Activated CD4-positive, alpha-beta T cell treated with anti-CD3 and anti-CD28 coated beads, Interleukin-2, Interleukin-4, amounts not matched to agents 100 ng/mL and 50 ng/mL, durations not matched to agents 16 hours and 8 hours (primary cell): Measurements from ENCODE around the gene POC1A.

ENCODE experiments used
- DNase-seq: peaks from one replicate; pipeline ENCODE4 v3.0.0-alpha.2; 2020; ENCODE audit warnings: low spot score

Gene POC1A

DNA sequence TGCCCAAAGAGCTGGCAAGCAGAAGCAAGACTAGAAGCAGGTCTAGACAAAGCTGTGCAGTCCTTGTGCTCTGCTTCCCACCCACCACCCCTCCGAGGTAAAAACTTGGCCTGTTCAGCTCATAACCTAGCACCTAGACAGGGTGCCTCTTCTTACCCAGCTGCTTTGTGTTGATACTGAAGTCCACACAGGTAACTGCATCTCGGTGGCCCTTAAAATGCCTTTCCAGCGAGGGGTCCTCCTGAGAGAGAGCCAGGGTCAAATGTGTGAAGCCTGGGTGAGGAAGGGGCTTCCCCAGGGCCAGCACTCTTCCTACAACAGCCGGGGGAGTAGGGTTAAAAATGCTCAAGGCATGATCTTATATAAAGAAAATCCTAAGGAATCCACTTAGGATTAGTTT, 3.4 kb downstream of the POC1A start:
- no peak for DNase-seq

DNA sequence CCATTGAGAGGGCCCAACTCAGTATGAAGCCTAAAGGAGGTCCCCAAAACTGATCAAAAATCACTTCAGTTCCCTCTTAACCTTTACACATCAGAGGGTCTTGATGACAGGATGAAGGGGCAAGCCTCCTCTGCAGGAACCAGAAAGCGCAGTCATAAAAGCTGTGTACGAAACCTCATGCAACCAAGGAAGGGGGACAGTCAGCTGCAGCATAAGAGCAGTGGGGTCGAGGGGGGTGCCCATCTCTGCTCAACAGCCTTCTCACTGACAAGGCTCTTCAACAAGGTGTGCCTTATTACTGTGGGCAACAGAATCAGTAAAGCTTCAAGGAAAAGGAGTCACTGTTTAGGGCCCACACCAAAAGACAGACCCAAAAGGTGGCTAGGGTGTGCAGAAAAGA, 3.9 kb downstream of the POC1A start:
- DNase-seq = no peak

DNA sequence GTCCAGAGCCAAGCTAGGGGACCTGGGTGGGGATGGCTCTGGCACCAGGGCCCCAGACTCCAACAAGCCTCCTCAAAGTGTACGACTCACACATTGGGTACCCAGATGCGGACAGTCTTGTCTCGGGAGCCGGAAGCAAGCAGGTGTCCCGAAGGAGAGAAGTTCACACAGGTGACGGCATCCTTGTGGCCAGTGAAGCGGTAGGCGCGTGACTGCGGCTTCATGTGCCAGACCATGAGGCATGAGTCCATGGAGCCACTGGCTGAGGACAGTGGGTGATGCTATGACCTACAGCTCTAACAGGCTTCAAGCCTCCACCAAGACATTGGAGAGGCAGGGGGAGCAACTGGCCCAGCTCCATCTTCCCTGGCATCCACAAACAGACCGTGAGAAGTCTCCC, 4.5 kb downstream of the POC1A start:
- no peak for DNase-seq

DNA sequence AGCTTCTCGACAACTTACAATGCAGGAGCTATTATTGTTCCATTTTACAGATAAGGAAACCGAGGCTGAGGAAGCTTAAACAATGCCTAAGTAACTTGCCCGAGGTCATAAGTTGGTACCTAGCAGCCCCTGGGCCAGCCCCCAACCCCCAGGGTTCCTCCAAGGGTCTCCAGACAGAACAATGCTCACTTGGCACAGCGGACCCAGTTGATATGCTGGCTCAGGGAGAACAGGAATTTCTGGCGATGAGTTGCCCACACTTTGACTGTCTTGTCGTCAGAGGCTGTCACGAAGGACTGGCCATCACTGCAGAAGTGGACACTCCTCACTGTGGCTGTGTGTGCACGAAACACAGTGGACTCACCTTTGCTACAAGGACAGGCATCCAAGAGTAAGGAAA, 5.2 kb downstream of the POC1A start:
- no peak for DNase-seq

DNA sequence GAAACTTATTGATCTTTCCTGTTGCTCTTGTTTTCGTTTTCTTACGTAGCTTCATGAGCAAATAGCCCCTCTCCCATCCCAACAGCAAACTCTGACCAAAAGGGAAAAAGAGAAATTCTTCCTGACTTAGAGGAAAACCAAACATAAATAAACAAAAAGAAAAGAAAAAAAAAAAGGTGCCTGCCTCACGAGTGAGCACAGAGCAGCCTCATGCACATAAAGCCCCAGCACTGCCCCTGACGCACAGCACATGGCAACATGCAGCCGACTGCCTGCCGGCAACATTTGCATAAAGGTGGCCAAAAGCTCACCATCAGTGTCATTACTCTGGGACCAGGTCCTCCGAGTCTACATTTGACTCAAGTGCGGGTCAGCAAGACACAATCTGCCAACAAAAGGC, 6.4 kb downstream of the POC1A start:
- DNase-seq = no peak

DNA sequence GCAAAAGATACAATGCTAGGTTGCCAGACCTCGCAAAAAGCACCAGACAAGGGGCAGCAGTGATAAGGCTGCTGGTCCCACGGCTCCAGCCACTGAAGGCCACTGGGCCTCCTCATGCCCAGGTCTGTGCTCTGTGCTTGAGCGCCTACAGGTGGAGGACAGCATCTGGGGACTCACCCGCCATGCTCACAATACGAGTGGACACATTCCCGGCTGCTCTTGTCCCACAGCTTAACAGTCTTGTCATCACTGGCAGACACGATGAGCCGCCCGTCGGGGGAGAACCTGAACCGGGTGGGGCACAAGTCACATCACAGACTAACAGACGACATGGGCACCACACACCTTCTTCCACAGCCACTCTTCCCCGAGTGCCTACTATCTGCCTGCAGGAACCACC, 7.4 kb downstream of the POC1A start:
- DNase-seq = no peak

DNA sequence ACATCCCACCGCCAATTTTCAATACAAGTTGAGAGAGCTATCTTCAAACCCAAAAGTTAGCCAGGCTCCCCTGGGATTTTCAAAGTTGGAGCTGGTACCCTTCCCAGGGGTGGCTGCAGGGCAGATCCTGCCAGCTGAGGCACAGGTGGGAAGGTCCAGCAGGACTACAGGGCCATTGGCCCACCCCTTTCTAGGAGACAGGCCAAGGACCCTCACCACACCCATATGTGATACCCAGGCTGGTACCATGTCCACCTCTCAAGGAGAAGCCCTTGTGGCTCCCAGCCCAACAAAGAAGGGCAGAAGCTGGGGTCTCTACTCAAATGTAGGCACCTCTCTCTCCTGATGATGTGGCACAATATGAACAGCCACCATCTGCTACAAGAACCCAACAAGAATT, 8.0 kb downstream of the POC1A start:
- DNase-seq = no peak

DNA sequence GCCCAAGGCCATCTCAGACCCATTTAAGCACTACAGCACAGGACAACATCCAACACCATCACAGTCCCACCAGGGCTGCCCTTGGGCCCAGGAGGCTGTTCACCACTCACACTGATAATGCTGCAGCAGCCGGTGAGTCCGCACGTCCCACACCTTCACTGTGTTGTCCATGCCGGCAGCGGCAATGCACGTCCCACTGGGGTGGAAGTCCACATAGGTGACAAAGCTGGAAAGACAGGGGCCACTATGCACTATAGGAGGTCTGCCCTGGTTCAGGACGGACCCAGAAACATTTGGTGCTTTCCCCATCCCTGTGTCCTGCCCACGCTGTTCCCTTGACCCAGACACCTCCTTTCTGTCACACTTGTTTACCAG, 8.5 kb downstream of the POC1A start:
- no peak for DNase-seq

DNA sequence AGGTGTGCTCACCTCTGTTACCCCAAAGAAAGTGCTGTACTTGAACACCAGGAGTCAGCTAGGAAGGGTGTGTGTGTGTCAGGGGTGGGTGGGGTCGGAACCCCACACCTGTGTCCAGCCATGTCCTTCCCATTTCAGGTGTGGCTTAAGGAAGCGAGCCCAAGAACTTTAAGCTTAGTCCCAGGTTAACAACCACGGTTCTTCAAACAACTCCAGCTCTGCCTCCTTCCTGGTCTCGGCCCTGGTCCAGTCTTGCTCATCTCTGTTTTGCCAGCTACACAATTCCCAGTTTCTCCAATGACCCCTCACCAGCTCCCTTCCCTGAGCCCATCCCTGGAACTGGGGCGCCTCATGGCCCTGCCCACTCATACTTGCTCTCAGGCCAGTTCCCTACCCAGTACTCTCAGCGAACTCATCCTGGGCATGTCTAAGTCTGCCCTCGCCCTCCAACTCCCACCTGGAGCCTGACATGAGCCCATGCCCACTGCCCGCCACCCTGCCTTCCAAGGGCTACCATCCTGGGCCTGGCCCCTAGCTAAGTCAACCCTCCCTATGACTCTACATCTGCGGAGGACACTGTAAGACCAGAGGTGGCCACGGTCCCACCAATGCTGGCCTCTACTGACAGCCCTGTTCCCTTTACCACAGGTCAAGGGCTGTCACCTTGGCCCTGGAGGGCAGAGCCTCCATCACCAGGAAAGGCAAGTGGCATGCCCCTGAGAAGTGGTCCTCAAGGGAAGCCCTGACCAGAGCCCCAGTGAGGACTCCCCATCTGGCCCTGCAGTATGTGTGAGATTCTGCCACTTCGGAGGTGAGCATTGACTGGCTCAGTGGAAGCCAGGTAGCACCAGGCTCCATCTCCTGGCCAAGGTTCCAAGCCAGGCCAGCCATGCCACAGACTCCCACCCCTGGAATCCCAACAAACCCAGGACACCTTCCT, 9.2 kb downstream of the POC1A start:
- DNase-seq = no peak

DNA sequence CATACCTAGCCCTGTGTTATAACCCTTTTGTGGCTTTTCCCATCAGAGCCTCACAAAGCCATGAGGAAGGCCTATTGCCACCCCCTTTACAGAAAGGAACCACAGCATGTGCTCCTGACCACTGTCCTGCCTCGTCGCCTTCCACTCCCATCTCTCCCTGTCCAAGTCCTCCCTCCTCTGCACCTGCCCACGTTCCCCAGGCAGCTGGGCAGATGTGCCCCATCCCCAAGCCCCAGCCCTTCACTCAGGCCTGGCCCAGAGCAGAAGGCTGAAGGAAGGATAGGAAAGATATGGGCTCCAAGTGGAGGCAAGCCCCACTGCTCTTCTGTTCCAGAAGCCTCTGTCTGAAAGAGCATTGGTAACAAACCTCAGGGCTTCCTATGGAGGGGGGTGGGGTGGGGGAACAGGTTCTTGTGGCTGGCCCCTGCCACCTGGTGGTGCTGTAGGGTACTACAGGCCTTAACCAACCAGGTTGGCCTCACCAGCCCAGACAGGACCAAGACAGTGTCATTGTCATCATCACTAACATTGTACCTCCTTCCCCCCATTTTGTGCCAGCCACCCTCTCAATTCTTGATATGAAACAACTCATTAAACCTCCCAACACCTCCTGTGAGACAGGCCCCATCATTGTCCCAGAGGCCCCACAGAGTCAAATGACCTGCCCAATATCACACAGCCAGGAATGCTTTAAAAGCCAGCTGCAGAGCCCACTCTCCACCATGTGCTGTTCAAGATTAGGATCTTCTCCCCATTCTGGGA, 10.0 kb downstream of the POC1A start:
- peak; percentile 82 for DNase-seq

DNA sequence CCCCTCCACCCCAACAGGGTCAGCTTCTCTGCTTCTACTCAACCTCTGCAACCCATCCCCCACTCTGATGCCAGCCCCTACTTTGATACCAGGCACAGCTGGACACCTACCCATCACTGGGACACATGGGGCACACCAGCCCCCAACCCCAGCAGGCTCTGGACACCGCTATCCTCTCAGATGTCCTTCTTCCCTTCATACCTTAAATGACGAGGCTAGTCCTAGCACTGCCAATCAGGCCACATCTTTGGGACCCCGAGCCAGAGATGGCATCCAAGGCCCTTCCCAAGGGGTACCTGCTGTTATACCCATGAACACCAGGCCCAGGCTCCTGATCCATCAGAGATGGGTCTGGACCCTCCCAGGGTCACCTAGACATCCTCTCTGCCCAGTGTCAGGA, 10.6 kb downstream of the POC1A start:
- DNase-seq = no peak

DNA sequence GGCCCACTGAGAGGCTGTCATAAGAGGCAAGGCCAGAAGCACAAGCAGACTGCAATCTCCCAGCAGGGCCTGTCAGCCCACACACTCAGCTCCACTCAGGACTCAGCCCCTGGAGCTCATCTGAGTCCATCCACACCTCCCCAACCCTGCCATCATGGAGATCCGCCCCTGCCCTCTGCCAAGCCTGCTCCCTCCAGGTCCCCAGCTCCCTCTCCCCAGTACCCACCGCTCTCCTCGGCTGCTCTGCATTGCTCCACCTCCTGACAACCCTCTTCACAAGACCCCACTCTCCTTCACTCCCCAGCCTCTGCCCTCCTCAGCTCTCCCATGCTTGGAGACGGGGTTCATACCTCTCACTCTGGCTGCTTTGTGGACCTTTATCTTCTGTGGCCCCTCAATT, 11.1 kb downstream of the POC1A start:
- no peak for DNase-seq

DNA sequence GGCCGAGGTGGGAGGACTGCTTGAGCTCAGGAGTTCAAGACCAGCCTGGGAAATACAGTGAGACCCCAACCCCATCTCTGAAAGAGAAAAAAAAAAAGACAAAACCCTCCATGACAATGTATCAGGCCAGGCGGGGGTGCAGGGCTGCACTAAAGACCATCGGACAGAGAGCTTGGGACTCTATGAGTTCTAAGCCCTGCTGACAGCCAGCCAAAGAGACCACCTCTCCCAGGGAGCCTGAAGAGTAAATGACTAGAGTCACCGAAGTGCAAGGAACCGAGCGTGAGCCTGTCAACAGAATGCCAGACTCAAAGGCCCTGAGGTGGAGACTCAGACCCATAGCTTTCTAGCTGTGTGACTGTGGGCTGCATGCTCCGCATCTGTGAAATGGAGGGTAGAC, 12.5 kb downstream of the POC1A start:
- no peak for DNase-seq

DNA sequence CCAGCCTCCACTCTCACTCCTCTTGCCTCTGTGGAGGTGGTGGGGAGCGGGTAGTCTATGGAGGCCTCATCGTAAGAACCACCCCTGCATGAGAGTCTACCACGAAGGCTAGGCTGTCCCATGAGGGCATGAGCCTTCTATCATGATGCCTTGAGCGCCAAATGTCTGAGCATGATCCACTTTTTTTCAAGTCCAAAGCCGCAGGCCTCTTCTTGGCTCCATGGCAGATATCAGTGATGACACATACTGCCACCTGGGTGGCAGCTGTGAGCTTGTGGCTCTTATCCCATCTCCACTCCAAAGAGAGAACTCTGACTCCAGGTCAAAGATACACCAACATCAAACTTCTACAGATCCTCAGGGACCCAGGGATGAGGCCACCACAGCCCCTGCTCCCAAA, 13.5 kb downstream of the POC1A start:
- no peak for DNase-seq

DNA sequence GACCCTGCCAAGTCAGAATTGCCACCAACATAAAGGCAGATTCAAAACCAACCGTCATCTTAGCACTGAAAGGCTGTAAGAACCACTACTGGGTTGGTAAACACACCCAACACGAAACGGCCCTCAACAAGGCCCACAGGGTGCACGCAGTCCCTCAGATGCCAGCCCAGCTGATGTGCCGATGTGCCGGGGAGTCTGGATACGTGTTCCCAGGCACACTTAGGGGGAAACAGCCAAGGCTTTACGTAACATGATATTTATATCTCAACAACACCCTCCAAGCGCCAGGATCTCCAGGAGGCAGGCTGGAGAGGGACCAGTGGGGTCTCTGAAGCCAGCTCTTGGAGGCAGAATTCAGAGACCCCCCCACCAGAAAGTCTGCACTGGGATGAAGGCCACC, 14.2 kb downstream of the POC1A start:
- no peak for DNase-seq

DNA sequence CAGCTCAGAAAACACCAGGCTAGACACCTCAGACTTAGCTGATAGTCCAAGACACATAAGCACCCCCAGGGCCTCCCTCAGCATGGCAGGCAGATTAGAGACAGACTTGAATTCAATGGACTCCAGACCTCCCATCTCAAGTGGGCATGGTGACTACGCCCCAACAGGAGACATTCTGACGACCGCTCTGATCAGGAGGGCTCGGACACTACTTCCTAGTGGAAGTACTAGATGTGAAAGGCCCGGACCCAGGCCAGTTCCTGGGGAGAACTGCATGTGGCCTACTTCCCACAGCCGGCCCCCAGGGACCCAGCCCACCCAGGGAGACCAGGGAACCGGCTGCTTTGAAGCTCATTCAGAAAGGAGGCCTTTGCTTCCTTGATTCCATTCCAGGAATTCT, 16.9 kb downstream of the POC1A start:
- no peak for DNase-seq

DNA sequence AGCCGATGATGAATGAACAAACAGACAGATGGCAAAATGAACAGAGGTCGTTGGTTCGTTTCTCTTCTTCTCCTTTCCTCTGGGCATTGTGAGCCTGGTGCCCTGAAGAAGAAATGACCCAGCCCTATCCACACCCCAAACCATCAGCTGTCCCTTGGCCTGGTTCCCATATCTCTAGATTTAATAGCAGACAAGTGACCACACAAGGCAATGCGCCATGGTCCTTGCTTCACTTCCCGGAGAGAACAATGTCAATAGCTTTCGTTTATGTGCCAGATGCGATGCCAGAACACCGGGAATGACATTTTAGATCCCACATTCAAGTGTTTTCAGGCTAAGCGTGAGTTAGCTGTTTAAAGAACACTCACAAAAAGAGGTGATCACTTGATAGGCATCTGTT, 17.7 kb downstream of the POC1A start:
- no peak for DNase-seq

DNA sequence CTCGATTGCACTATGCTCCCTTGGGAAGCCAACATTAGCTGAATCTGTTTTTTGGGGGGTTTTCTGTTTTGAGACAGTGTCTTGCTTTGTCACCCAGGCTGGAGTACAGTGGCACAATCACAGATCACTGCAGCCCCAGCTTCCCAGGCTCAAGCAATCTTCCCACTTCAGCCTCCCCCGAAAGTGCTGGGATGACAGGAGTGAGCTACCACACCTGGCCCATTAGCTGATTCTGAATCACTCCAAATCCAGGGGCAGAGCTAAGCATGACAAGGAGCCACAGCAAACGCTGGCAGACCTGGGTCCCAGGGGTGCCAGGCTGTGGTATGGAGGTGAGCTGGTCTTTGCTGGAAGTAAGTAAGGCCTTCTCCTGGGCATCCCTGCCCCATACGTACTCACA, 18.9 kb downstream of the POC1A start:
- DNase-seq = no peak

DNA sequence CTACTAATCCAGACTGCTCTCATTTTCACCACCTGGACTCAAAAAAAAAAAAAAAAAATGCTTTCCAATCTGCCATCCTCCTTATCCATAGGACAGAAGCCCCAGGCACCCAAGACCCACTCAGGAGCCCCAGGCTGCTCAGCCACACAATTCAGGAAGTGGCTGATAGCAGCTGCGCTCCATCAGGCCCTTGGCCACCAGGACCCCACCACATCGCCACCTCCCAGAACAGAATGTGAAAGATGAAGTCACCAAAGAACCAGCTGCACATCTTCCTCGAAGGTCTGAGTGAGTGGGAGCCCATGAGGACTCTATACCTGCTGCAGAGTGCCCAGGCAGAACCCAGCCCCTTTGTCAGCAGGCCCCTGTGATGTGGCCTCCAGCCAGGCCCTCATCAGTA, 19.5 kb downstream of the POC1A start:
- no peak for DNase-seq

DNA sequence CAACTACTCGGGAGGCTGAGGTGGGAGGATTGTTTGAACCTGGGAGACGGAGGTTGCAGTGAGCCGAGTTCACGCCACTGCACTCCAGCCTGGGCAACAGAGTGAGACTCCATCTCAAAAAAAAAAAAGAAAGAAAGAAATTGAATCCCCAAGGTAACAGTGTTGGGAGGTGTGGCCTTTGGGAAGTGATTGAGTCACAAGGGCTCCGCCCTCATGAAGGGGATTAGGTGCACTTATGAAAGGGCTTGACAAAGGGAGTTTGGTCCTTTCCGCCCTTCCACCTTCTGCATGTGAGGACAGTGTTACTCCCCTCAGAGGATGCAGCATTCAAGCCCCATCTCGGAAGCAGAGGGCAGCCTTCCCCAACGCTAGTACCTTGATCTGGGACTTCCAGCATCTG, 21.3 kb downstream of the POC1A start:
- DNase-seq = no peak

DNA sequence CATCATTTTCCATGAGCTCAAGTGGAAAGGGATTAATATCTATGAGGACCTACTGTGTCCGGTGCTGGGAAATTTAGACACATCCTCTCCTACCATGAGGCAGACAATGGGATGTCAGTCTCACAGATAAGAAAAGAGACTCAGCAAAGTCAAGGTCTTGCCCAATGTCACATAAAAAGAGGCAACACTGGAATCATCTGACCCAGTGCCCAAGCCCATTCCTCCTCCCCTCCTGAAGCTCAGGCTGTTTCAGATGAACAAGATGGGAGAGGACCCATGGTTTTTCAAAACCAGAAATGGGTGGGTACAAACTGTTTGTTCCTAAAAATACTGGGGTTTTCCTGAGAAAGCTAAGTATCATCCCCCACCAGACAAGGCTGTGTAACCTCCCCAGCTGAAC, 22.2 kb downstream of the POC1A start:
- DNase-seq = no peak

DNA sequence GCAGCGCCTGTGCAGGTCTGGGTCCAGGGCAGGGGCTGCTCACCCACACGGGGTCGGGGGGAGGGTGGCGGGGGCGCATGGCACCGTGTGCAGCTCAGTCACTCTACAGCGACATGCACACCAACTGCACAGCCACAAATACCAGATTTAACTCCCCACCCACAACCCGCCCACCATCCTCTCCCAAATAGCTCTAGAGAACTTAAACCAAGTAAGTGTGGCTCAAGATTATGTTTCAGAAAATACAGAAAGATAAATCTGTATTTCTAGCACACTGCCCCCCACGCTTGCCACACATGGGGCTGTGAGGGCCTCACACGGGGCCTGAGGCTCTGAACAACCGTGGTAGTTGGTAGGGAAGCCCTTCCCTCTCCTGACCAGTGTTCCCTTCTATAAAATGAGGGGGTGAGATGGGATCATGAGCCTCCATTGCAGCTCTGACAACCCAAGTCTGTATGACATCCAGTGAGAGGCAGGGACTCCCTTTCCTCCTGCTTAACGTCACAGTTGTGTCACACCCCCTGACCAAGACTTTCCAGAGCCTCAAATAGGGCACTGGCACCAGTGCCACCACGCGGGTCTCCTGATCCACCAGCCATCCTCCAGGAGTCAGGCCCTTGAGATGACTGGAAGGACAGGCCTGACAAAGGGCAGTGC, 23.1 kb downstream of the POC1A start:
- DNase-seq = no peak

DNA sequence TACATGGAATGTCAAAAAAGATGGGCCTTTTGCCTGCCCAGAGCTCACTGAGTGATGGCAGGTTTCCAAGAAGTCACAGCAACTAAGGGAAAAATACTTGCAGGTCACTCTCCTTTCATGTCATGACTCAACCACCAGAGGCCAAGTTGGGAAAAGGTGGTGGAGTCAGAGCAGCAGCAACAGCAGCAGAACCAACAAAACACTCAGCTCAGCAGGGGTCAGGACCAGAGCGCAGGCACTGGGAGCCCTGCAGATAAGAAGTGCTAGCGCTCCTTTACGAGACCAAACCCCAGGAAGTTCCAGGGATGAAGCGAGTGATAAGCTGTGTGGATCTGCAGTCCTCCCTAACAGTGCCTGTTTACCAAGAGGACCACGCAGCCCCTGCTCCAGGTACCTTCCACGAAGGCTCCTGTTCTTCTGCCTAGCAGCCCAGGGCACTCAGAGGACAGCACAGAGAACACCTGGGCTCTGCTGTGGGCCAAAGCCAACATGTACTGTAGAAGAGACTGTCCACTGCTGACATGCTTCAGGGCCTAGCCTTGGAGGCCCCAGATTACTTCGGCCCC, 26.0 kb downstream of the POC1A start:
- DNase-seq = no peak
